Endothelial cell of umbilical vein (primary cell): ENCODE data around the gene METTL15. TPM values are rescaled to one million over a fixed set of nuclear protein-coding genes. Genes with fewer than 3 reads are reported as not detected.

Experiments used
- BruUV-seq: library from RNA; stranded (reverse); fragments of 400-500 nt; replicated peaks from 2 replicates; lab custom pipeline; 2021; lab: Mats Ljungman, UMichigan
- CTCF ChIA-PET: fragments of 300-600, 350-600 bp; sonication (Branson Sonifier 250); formaldehyde crosslinking; loops from one replicate; lab custom pipeline; 2021; ENCODE audit warnings: antibody characterized with exemption, inconsistent platforms; lab: Charles Lee
- POLR2A ChIA-PET: fragments of 300-600, 350-600 bp; sonication (Branson Sonifier 250); formaldehyde crosslinking; loops from one replicate; lab custom pipeline; 2021; ENCODE audit warnings: antibody characterized with exemption, inconsistent platforms; lab: Charles Lee
- DNase-seq: peaks from one replicate; pipeline ENCODE4 v3.0.0-alpha.2; 2011; ENCODE audit warnings: low read depth, low spot score
- FAIRE-seq: peaks from 2 replicates; lab custom pipeline; 2011; peaks lifted over from hg19 to GRCh38; lab: Jason Lieb, UNC
- H2AFZ ChIP-seq: 2 replicates; pipeline ENCODE4 v1.6.0; 2012; ENCODE audit warnings: low read depth, low read length, control low read depth, inconsistent platforms
- H3K27ac ChIP-seq: 2 replicates; pipeline ENCODE4 v1.5.1; 2011; ENCODE audit warnings: low read depth, mild to moderate bottlenecking, control low read depth, low read length, moderate library complexity; ENCODE audit not compliant: insufficient read depth
- H3K27me3 ChIP-seq, 2 experiments: 2 replicates each; pipeline versions ENCODE4 v1.6.0 to v1.6.1; 2011; ENCODE audit warnings: low read length in 2 of 2, mixed read lengths in 1 of 2; ENCODE audit not compliant: control insufficient read depth in 2 of 2, insufficient read depth in 2 of 2
- H3K36me3 ChIP-seq, 2 experiments: 2 replicates in 1 of 2; 3 replicates in 1 of 2; pipeline ENCODE4 v1.5.1; 2011; ENCODE audit warnings: low read length in 2 of 2, mild to moderate bottlenecking in 1 of 2, moderate library complexity in 1 of 2; ENCODE audit not compliant: control insufficient read depth in 2 of 2, insufficient read depth in 2 of 2; ENCODE audit errors: extremely low read depth in 1 of 2
- H3K4me1 ChIP-seq: 3 replicates; pipeline ENCODE4 v1.5.1; 2011; ENCODE audit warnings: mild to moderate bottlenecking, low read length; ENCODE audit not compliant: control insufficient read depth, insufficient read depth; ENCODE audit errors: extremely low read depth
- H3K4me2 ChIP-seq: 2 replicates; pipeline ENCODE4 v1.6.1; 2011; ENCODE audit warnings: low read length, control low read depth, mixed read lengths; ENCODE audit not compliant: insufficient read depth
- H3K4me3 ChIP-seq, 3 experiments: fragments of 200-600 bp in 1 of 3; sonication (generic), shearing (Covaris generic) in 1 of 3; replicated peaks in 1 of 3; 2 replicates each; pipeline ENCODE4 v1.5.1; 2011 to 2016; ENCODE audit warnings: control low read depth in 3 of 3, low read length in 3 of 3, mild to moderate bottlenecking in 2 of 3, inconsistent platforms in 1 of 3, low read depth in 1 of 3, moderate library complexity in 1 of 3; ENCODE audit not compliant: insufficient read depth in 1 of 3
- H3K79me2 ChIP-seq: 2 replicates; pipeline ENCODE4 v1.6.0; 2012; ENCODE audit warnings: low read length, inconsistent platforms; ENCODE audit not compliant: control insufficient read depth, insufficient read depth
- H3K9ac ChIP-seq: replicated peaks from 2 replicates; pipeline ENCODE3; 2011; ENCODE audit warnings: low read length, control low read depth; ENCODE audit not compliant: insufficient read depth; ENCODE audit errors: extremely low read depth
- H3K9me1 ChIP-seq: replicated peaks from 3 replicates; pipeline ENCODE4 v1.6.0; 2011; ENCODE audit warnings: mild to moderate bottlenecking, low read length; ENCODE audit not compliant: control insufficient read depth, insufficient read depth; ENCODE audit errors: extremely low read depth
- H3K9me3 ChIP-seq: replicated peaks from 2 replicates; pipeline ENCODE4 v1.5.1; 2012; ENCODE audit warnings: low read length, inconsistent platforms; ENCODE audit not compliant: control insufficient read depth, insufficient read depth
- H4K20me1 ChIP-seq: replicated peaks from 2 replicates; pipeline ENCODE3; 2011; ENCODE audit warnings: mild to moderate bottlenecking, low read length; ENCODE audit not compliant: control insufficient read depth, insufficient read depth; ENCODE audit errors: extremely low read depth
- CTCF ChIP-seq, 2 donors: IDR thresholded peaks; 1 replicate in 1 of 2; 2 replicates in 1 of 2; pipeline ENCODE4 v1.5.1; 2011; ENCODE audit warnings: low read length in 2 of 2, mild to moderate bottlenecking in 2 of 2, moderate library complexity in 2 of 2, control low read depth in 1 of 2, inconsistent platforms in 1 of 2, low read depth in 1 of 2; ENCODE audit not compliant: insufficient read depth in 1 of 2; ENCODE audit errors: extremely low read depth in 1 of 2
- EZH2 ChIP-seq: IDR thresholded peaks from 2 replicates; pipeline ENCODE4 v1.6.1; 2012; ENCODE audit warnings: borderline replicate concordance, low read depth, mild to moderate bottlenecking, moderate library complexity, low read length, inconsistent platforms; ENCODE audit not compliant: severe bottlenecking
- FOS ChIP-seq: IDR thresholded peaks from 2 replicates; pipeline ENCODE4 v1.6.1; 2011; ENCODE audit warnings: mild to moderate bottlenecking, low read length, moderate library complexity, borderline replicate concordance; ENCODE audit not compliant: insufficient read depth
- GATA2 ChIP-seq: IDR thresholded peaks from 2 replicates; pipeline ENCODE4 v1.7.0; 2011; ENCODE audit warnings: low read depth, mild to moderate bottlenecking, moderate library complexity, mixed read lengths, low read length; ENCODE audit not compliant: insufficient read length, insufficient read depth
- JUN ChIP-seq: IDR thresholded peaks from 2 replicates; pipeline ENCODE4 v1.6.1; 2011; ENCODE audit warnings: borderline replicate concordance, low read depth; ENCODE audit not compliant: insufficient read length, insufficient read depth
- MAX ChIP-seq: IDR thresholded peaks from 2 replicates; pipeline ENCODE4 v1.6.1; 2011; ENCODE audit not compliant: insufficient read depth, insufficient read length
- MYC ChIP-seq: IDR thresholded peaks from one replicate; pipeline ENCODE4 v1.6.1; 2011; ENCODE audit warnings: mild to moderate bottlenecking, low read depth, low read length
- POLR2A ChIP-seq: IDR thresholded peaks from 2 replicates; pipeline ENCODE4 v1.6.1; 2012; ENCODE audit warnings: low read depth, mild to moderate bottlenecking, control low read depth, low read length
- POLR2AphosphoS5 ChIP-seq: IDR thresholded peaks from 2 replicates; pipeline ENCODE4 v1.6.1; 2012; ENCODE audit warnings: low read depth, mild to moderate bottlenecking, control low read depth, low read length, moderate library complexity; ENCODE audit not compliant: insufficient read depth
- dilution Hi-C: fragments of 300-500 bp; cut with MboI; formaldehyde crosslinking; loops from one replicate; pipeline ENCODE4 v1.15.0; 2019; ENCODE audit warnings: low sequenced_read_pairs; ENCODE audit not compliant: extremely low pct_ligation_motif_present
- intact Hi-C: fragments of 100-400 bp; cut with micrococcal nuclease; formaldehyde crosslinking; loops from one replicate; pipeline ENCODE4 v1.10.0; 2022
- polyA plus RNA-seq, 4 experiments: library from polyadenylated mRNA; depleted of rRNA in 3 of 4; stranded (reverse) in 3 of 4; unstranded in 1 of 4; fragments of >200 nt; gene quantifications; 2 replicates each; pipeline versions ENCODE4 v1.2.1 to v1.2.3, GENCODE V29; 2011 to 2012; ENCODE audit warnings: missing spikeins in 1 of 4
- total RNA-seq: library from RNA; stranded (reverse); gene quantifications from 2 replicates; pipeline ENCODE4 v1.2.3, GENCODE V29; 2021

The METTL15 gene
- total and polyA plus RNA-seq, 2 donors (not counting 3 experiments of a cell fraction or from before 2014, with no cell fraction given): 3.2 to 12.1 TPM

- Histone ChIP-seq H3K4me1 (peaks cover 4% of the 10 kb centered on the region), H3K4me2 (no peak overlapping the region), H2AFZ (no peak overlapping the region), H3K36me3 (no peaks in the 10 kb centered on the region), H4K20me1 (no peaks in the 10 kb centered on the region), H3K9ac (no peak overlapping the region), H3K9me3 (no peaks in the 10 kb centered on the region), H3K4me3 (no peak overlapping the region), H3K27me3 (no peaks in the 10 kb centered on the region), H3K79me2 (no peaks in the 10 kb centered on the region), H3K27ac (no peak overlapping the region), H3K9me1 (no peaks in the 10 kb centered on the region)
- BruUV-seq: no TSS peak
- TF ChIP-seq GATA2: no peak
- no peak for TF ChIP-seq CTCF (IDR thresholded peaks at IDR 0.05; ENCODE audit: extremely low read depth in 1 of 2, insufficient read depth in 1 of 2, low read depth in 1 of 2, low read length in 2 of 2)
- TF ChIP-seq FOS: no peak
- TF ChIP-seq MAX: no peak
- TF ChIP-seq POLR2A: no peak
- TF ChIP-seq EZH2: no peak
- FAIRE-seq (no peak), DNase-seq (no peak)
- CTCF ChIA-PET: no interaction called here
- intact Hi-C loops (no loop called here), dilution Hi-C loops (no loop called here)
- POLR2A ChIA-PET: no interaction called here
These were observed 87.3 kb downstream of the METTL15 start for GRCh38 chr11:28195449-28195848.

GRCh38 chr11:28209906-28210305 lies 101.7 kb downstream of the METTL15 start:
- Histone ChIP-seq H3K4me3 (no peak overlapping the region), H3K36me3 (no peaks in the 10 kb centered on the region), H4K20me1 (no peaks in the 10 kb centered on the region), H3K9me3 (no peaks in the 10 kb centered on the region), H3K9me1 (no peaks in the 10 kb centered on the region), H3K27me3 (no peaks in the 10 kb centered on the region), H3K4me1 (no peaks in the 10 kb centered on the region), H3K27ac (no peak overlapping the region), H3K4me2 (no peak overlapping the region), H2AFZ (no peak overlapping the region), H3K79me2 (no peaks in the 10 kb centered on the region), H3K9ac (no peak overlapping the region)
- dilution Hi-C loops (no loop called here), intact Hi-C loops (no loop called here)
- no TSS peak for BruUV-seq
- DNase-seq (no peak), FAIRE-seq (no peak)
- ChIA-PET POLR2A (no interaction called here), CTCF (no interaction called here)
- TF ChIP-seq GATA2 (no peak), POLR2A (no peak), FOS (no peak), MAX (no peak), MYC (no peak), JUN (no peak), POLR2AphosphoS5 (no peak), EZH2 (no peak), CTCF (IDR thresholded peaks at IDR 0.05; ENCODE audit: extremely low read depth in 1 of 2, insufficient read depth in 1 of 2, low read depth in 1 of 2, low read length in 2 of 2) (no peak)
